H1 (cell line): ENCODE measurements around the gene HMCN1. TPM values are rescaled to one million over a fixed set of nuclear protein-coding genes. Genes with fewer than 3 reads are reported as not detected.

Source experiments
- CTCF ChIA-PET: fragments of 300-600 bp; sonication (Branson Sonifier 250); formaldehyde crosslinking; loops from one replicate; lab custom pipeline; 2021; ENCODE audit not compliant: partially characterized antibody; lab: Charles Lee
- POLR2A ChIA-PET: fragments of 300-600 bp; sonication (Branson Sonifier 250); formaldehyde crosslinking; loops from one replicate; lab custom pipeline; 2021; ENCODE audit warnings: inconsistent platforms; ENCODE audit not compliant: partially characterized antibody; lab: Charles Lee
- DNase-seq, 2 experiments: peaks; one replicate each; pipeline versions ENCODE4 v3.0.0 to v3.0.0-alpha.2; 2010 to 2022; ENCODE audit warnings: low spot score in 2 of 2, low read depth in 1 of 2, mixed read lengths in 1 of 2
- FAIRE-seq: peaks from 2 replicates; lab custom pipeline; 2011; peaks lifted over from hg19 to GRCh38; lab: Jason Lieb, UNC
- H2AFZ ChIP-seq: 2 replicates; pipeline ENCODE4 v1.8.1; 2012; ENCODE audit warnings: low read length, inconsistent platforms
- H2AK5ac ChIP-seq: 2 replicates; pipeline ENCODE4 v1.6.1; 2013; ENCODE audit warnings: low read depth, low read length
- H2BK120ac ChIP-seq: replicated peaks from 2 replicates; pipeline ENCODE3; 2013; ENCODE audit warnings: low read depth, low read length, inconsistent platforms
- H2BK12ac ChIP-seq: 2 replicates; pipeline ENCODE4 v1.6.1; 2013; ENCODE audit warnings: low read depth, low read length
- H2BK15ac ChIP-seq: 2 replicates; pipeline ENCODE4 v1.6.1; 2013; ENCODE audit warnings: low read length
- H2BK20ac ChIP-seq: 2 replicates; pipeline ENCODE4 v1.6.1; 2013; ENCODE audit warnings: low read length
- H2BK5ac ChIP-seq: 2 replicates; pipeline ENCODE4 v1.6.1; 2013; ENCODE audit warnings: low read depth, low read length
- H3K14ac ChIP-seq: 2 replicates; pipeline ENCODE4 v1.6.1; 2013; ENCODE audit warnings: inconsistent platforms; ENCODE audit not compliant: insufficient read length
- H3K18ac ChIP-seq: 2 replicates; pipeline ENCODE4 v1.6.1; 2013; ENCODE audit warnings: low read length; ENCODE audit errors: extremely low read depth
- H3K23ac ChIP-seq: 2 replicates; pipeline ENCODE4 v1.6.1; 2013; ENCODE audit warnings: inconsistent platforms; ENCODE audit not compliant: insufficient read length
- H3K23me2 ChIP-seq: 2 replicates; pipeline ENCODE4 v1.6.1; 2013; ENCODE audit warnings: low read depth, low read length
- H3K27ac ChIP-seq: 2 replicates; pipeline ENCODE4 v1.6.1; 2011; ENCODE audit warnings: low read depth, low read length, inconsistent platforms
- H3K27me3 ChIP-seq, 4 experiments: replicated peaks in 1 of 4; 1 replicate in 1 of 4; 2 replicates in 3 of 4; pipeline versions ENCODE4 v1.6.1 to v1.8.1; 2011 to 2013; ENCODE audit warnings: low read length in 3 of 4, mild to moderate bottlenecking in 3 of 4, inconsistent platforms in 2 of 4, mixed read lengths in 2 of 4, moderate library complexity in 1 of 4; ENCODE audit not compliant: control insufficient read depth in 3 of 4, insufficient read depth in 3 of 4; ENCODE audit errors: extremely low read depth in 1 of 4
- H3K36me3 ChIP-seq, 4 experiments: 2 replicates each; pipeline versions ENCODE4 v1.6.1 to v1.8.1; 2011 to 2013; ENCODE audit warnings: mild to moderate bottlenecking in 4 of 4, low read length in 3 of 4, moderate library complexity in 2 of 4, control low read depth in 1 of 4, inconsistent platforms in 1 of 4; ENCODE audit not compliant: insufficient read depth in 4 of 4, control insufficient read depth in 2 of 4
- H3K4ac ChIP-seq: replicated peaks from 2 replicates; pipeline ENCODE3; 2013; ENCODE audit warnings: low read length, low read depth, mixed read lengths, inconsistent platforms; ENCODE audit not compliant: insufficient read length
- H3K4me1 ChIP-seq, 4 experiments: replicated peaks in 1 of 4; 1 replicate in 1 of 4; 2 replicates in 3 of 4; pipeline versions ENCODE4 v1.6.1 to v1.8.1; 2011 to 2013; ENCODE audit warnings: low read length in 3 of 4, inconsistent platforms in 2 of 4, mixed read lengths in 1 of 4; ENCODE audit not compliant: insufficient read depth in 4 of 4, control insufficient read depth in 3 of 4
- H3K4me2 ChIP-seq, 2 experiments: 2 replicates each; pipeline versions ENCODE4 v1.6.1 to v1.8.1; 2011 to 2013; ENCODE audit warnings: low read depth in 2 of 2, low read length in 2 of 2, control low read depth in 1 of 2, inconsistent platforms in 1 of 2, mild to moderate bottlenecking in 1 of 2; ENCODE audit not compliant: insufficient read depth in 1 of 2
- H3K4me3 ChIP-seq, 4 experiments: fragments of 200-600, 300-600 bp in 1 of 4; sonication (generic), shearing (Covaris generic), sonication (Bioruptor Twin) in 1 of 4; 2 replicates each; pipeline versions ENCODE4 v1.5.1 to v1.8.1; 2011 to 2016; ENCODE audit warnings: low read length in 4 of 4, low read depth in 3 of 4, control low read depth in 2 of 4, inconsistent platforms in 2 of 4, mild to moderate bottlenecking in 2 of 4, mixed read lengths in 1 of 4, moderate library complexity in 1 of 4; ENCODE audit not compliant: insufficient read depth in 2 of 4; ENCODE audit errors: extremely low read depth in 1 of 4
- H3K56ac ChIP-seq: replicated peaks from 2 replicates; pipeline ENCODE3; 2013; ENCODE audit warnings: low read depth, mild to moderate bottlenecking, mixed read lengths, low read length, inconsistent platforms; ENCODE audit not compliant: insufficient read length
- H3K79me1 ChIP-seq: 2 replicates; pipeline ENCODE4 v1.6.1; 2013; ENCODE audit warnings: low read depth, low read length, control low read depth
- H3K79me2 ChIP-seq, 2 experiments: 2 replicates each; pipeline versions ENCODE4 v1.6.1 to v1.8.1; 2012 to 2013; ENCODE audit warnings: low read length in 2 of 2, mild to moderate bottlenecking in 2 of 2, inconsistent platforms in 1 of 2; ENCODE audit not compliant: insufficient read depth in 2 of 2, control insufficient read depth in 1 of 2
- H3K9ac ChIP-seq, 4 experiments: replicated peaks in 1 of 4; 1 replicate in 1 of 4; 2 replicates in 3 of 4; pipeline versions ENCODE4 v1.6.1 to v1.8.1; 2011 to 2013; ENCODE audit warnings: low read depth in 3 of 4, low read length in 3 of 4, control low read depth in 2 of 4, mild to moderate bottlenecking in 2 of 4, moderate library complexity in 2 of 4, inconsistent platforms in 1 of 4; ENCODE audit errors: extremely low read depth in 1 of 4
- H3K9me3 ChIP-seq, 2 experiments: 2 replicates each; pipeline versions ENCODE4 v1.6.1 to v1.8.1; 2012 to 2013; ENCODE audit warnings: mild to moderate bottlenecking in 2 of 2, moderate library complexity in 2 of 2, control low read depth in 1 of 2, inconsistent platforms in 1 of 2, low read depth in 1 of 2, low read length in 1 of 2, mixed read lengths in 1 of 2; ENCODE audit not compliant: insufficient read depth in 2 of 2
- H4K20me1 ChIP-seq, 2 experiments: replicated peaks in 1 of 2; 2 replicates each; pipeline versions ENCODE3 to v1.8.1; 2011 to 2013; ENCODE audit warnings: inconsistent platforms in 2 of 2, low read length in 2 of 2, mild to moderate bottlenecking in 1 of 2; ENCODE audit not compliant: insufficient read depth in 2 of 2, control insufficient read depth in 1 of 2
- H4K5ac ChIP-seq: 2 replicates; pipeline ENCODE4 v1.6.1; 2013; ENCODE audit warnings: low read length, low read depth, mixed read lengths, inconsistent platforms; ENCODE audit not compliant: insufficient read length
- H4K8ac ChIP-seq: 2 replicates; pipeline ENCODE4 v1.8.0; 2013; ENCODE audit warnings: mild to moderate bottlenecking, moderate library complexity, low read length, inconsistent platforms; ENCODE audit not compliant: insufficient read depth; ENCODE audit errors: extremely low read depth
- H4K91ac ChIP-seq: replicated peaks from 2 replicates; pipeline ENCODE3; 2013; ENCODE audit warnings: low read length, mixed read lengths, inconsistent platforms; ENCODE audit not compliant: insufficient read length
- CEBPB ChIP-seq: IDR thresholded peaks from 2 replicates; pipeline ENCODE4 v1.6.1; 2012; ENCODE audit warnings: low read depth, low read length
- CTCF ChIP-seq, 3 experiments: IDR thresholded peaks; 1 replicate in 2 of 3; 2 replicates in 1 of 3; pipeline versions ENCODE4 v1.5.1 to v1.6.1; 2011; ENCODE audit warnings: low read length in 3 of 3, mild to moderate bottlenecking in 3 of 3, inconsistent platforms in 2 of 3, low read depth in 1 of 3, moderate library complexity in 1 of 3; ENCODE audit not compliant: insufficient read depth in 1 of 3; ENCODE audit errors: control extremely low read depth in 1 of 3
- MAX ChIP-seq: IDR thresholded peaks from 2 replicates; pipeline ENCODE4 v1.6.1; 2012; ENCODE audit warnings: inconsistent platforms
- PHF8 ChIP-seq: fragments of 200-600 bp; sonication (generic); conservative IDR thresholded peaks from 2 replicates; pipeline ENCODE4 v1.7.1; 2012; ENCODE audit warnings: low read depth, mild to moderate bottlenecking, inconsistent platforms, low read length, moderate library complexity
- RNF2 ChIP-seq: fragments of 200-900, 300-1000 bp; sonication (generic); IDR thresholded peaks from 2 replicates; pipeline ENCODE4 v1.7.1; 2016; ENCODE audit warnings: borderline replicate concordance, low read depth, mild to moderate bottlenecking, antibody characterized with exemption, low read length; ENCODE audit not compliant: poor library complexity, severe bottlenecking; ENCODE audit errors: missing control alignments
- SIRT6 ChIP-seq: IDR thresholded peaks from one replicate; pipeline ENCODE4 v1.7.1; 2012; ENCODE audit warnings: low read length, inconsistent platforms
- TAF7 ChIP-seq: optimal IDR thresholded peaks from 2 replicates; pipeline ENCODE3; 2011; ENCODE audit warnings: low read depth, mild to moderate bottlenecking, inconsistent platforms, low read length, moderate library complexity, borderline replicate concordance
- YY1 ChIP-seq: IDR thresholded peaks from 2 replicates; pipeline ENCODE4 v1.6.1; 2011; ENCODE audit warnings: low read depth, mild to moderate bottlenecking, low read length
- WGBS, 2 experiments: shearing (Covaris generic) in 1 of 2; methylation state at CpG; one replicate each; pipeline versions ENCODE4 v1.1.6 to v1.1.7; 2013 to 2015; ENCODE audit warnings: low lambda C conversion rate in 2 of 2, mixed read lengths in 2 of 2, inconsistent platforms in 1 of 2, low coverage in 1 of 2, missing lambda C conversion rate in 1 of 2; ENCODE audit not compliant: insufficient replicate concordance in 2 of 2, insufficient coverage in 1 of 2, insufficient read length in 1 of 2; ENCODE audit errors: extremely low coverage in 1 of 2, missing lambda C conversion rate in 1 of 2; 5-methylcytosine and 5-hydroxymethylcytosine counted together
- polyA plus RNA-seq, 7 experiments: library from polyadenylated mRNA; depleted of rRNA in 3 of 7; stranded (reverse) in 5 of 7; unstranded in 2 of 7; fragments of >200 nt in 5 of 7; fragments of 200-250 nt in 2 of 7; gene quantifications; 1 replicate in 5 of 7; 2 replicates in 1 of 7; 4 replicates in 1 of 7; pipeline versions ENCODE4 v1.2.1 to v1.2.3, GENCODE V29; 2011 to 2013; ENCODE audit warnings: missing spikeins in 2 of 7, mixed read lengths in 2 of 7
- total RNA-seq: library from RNA; stranded (reverse); fragmentation: NEBNext Ultra II Directional; extraction: Animal tissue kit (Norgen Biotek cat#: 25700); gene quantifications from 2 replicates; pipeline ENCODE4 v1.2.1, GENCODE V29; 2021

Gene HMCN1
- total and polyA plus RNA-seq, 2 of the 8 experiments (the other 6 are each of a cell fraction or from before 2014, with no cell fraction given) = 13.8 to 14.6 TPM

GRCh38 chr1:185966471-185966870 is 232.3 kb downstream of the HMCN1 start:
- H3K18ac ChIP-seq = no peak overlapping the region
- no peaks in the 10 kb centered on the region for H3K36me3 ChIP-seq
- H4K20me1 ChIP-seq = no peaks in the 10 kb centered on the region
- H3K4me3 ChIP-seq = no peak overlapping the region
- H2BK12ac ChIP-seq = no peak overlapping the region
- no peak overlapping the region for H2BK15ac ChIP-seq
- POLR2A ChIA-PET = no interaction called here
- H2BK120ac ChIP-seq = no peak overlapping the region
- H3K79me1 ChIP-seq = no peaks in the 10 kb centered on the region
- H2BK20ac ChIP-seq = no peak overlapping the region
- H3K27me3 ChIP-seq = no peaks in the 10 kb centered on the region
- H4K5ac ChIP-seq = no peak overlapping the region
- no peaks in the 10 kb centered on the region for H3K23me2 ChIP-seq
- H3K4me2 ChIP-seq = no peak overlapping the region
- no peak overlapping the region for H3K4ac ChIP-seq
- CTCF ChIA-PET = no interaction called here
- H3K23ac ChIP-seq = no peak overlapping the region
- no peaks in the 10 kb centered on the region for H3K79me2 ChIP-seq
- no peak for FAIRE-seq
- 78% methylated on average over 2 of the region's 2 CpGs; no CpG with 5 or more reads in 1 of the 2 experiments for WGBS, 2 experiments
- H3K9ac ChIP-seq = no peak overlapping the region
- H4K8ac ChIP-seq = no peak overlapping the region
- H2AFZ ChIP-seq = no peak overlapping the region
- no peak overlapping the region for H2BK5ac ChIP-seq
- no peak overlapping the region for H2AK5ac ChIP-seq
- no peak overlapping the region for H3K56ac ChIP-seq
- no peak overlapping the region for H3K27ac ChIP-seq
- no peak overlapping the region for H3K14ac ChIP-seq
- TF ChIP-seq CTCF (IDR thresholded peaks at IDR 0.05; ENCODE audit: control extremely low read depth in 1 of 3, insufficient read depth in 1 of 3, low read depth in 1 of 3, low read length in 3 of 3) (no peak), YY1 (no peak), RNF2 (no peak), MAX (no peak), TAF7 (no peak), PHF8 (no peak), CEBPB (no peak), SIRT6 (no peak)
- TF ChIP-seq, all 59 proteins: peak for 0
- no peaks in the 10 kb centered on the region for H3K9me3 ChIP-seq
- H4K91ac ChIP-seq = no peak overlapping the region
- H3K4me1 ChIP-seq = peaks cover 0 to 3% (median 0%) of the 10 kb centered on the region in 4 experiments; a peak in 1 of 7 replicates
- no peak for DNase-seq
